Measurements from ENCODE around the gene RASD2.

DNA sequence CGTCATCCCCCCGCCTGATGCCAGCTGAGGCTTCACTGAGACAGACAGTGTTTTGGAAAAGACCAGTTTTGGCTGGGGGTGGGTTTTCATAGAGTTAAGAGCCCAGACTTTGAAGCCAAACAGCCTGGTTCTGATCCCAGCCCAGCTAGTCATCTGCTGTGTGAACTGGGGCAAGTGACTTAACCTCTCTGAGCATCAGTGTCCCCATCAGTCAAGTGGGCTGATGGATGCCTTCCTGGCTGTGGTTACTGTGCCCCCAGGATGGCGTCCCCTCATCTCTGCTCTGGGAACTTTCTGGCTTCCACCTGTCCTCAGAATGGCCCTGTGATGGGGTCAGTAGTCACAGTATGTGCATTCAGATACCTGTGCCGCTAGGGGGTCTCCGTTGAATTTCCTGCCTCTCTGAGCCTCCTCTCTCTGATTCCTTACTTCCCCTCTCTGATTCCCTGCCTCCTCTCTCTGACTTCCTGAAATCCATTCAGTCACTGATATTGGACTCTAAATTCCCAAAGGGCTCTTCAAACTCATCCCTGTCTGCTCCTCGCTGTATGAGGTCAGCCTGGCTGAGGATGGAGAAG lies 2.4 kb downstream of the RASD2 start:
- TF ChIP-seq EZH2 (IDR thresholded peaks at IDR 0.05; ENCODE audit: borderline replicate concordance, low read length), result no peak
- TF ChIP-seq, protein P1, sequence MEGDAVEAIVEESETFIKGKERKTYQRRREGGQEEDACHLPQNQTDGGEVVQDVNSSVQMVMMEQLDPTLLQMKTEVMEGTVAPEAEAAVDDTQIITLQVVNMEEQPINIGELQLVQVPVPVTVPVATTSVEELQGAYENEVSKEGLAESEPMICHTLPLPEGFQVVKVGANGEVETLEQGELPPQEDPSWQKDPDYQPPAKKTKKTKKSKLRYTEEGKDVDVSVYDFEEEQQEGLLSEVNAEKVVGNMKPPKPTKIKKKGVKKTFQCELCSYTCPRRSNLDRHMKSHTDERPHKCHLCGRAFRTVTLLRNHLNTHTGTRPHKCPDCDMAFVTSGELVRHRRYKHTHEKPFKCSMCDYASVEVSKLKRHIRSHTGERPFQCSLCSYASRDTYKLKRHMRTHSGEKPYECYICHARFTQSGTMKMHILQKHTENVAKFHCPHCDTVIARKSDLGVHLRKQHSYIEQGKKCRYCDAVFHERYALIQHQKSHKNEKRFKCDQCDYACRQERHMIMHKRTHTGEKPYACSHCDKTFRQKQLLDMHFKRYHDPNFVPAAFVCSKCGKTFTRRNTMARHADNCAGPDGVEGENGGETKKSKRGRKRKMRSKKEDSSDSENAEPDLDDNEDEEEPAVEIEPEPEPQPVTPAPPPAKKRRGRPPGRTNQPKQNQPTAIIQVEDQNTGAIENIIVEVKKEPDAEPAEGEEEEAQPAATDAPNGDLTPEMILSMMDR (conservative IDR thresholded peaks at IDR 0.05 in 1 of 2, IDR thresholded peaks at IDR 0.05 in 1 of 2; ENCODE audit: extremely low read depth in 1 of 2, insufficient read depth in 1 of 2, low read depth in 1 of 2, low read length in 2 of 2), result no peak
